GM19372 (cell line): ENCODE measurements around the gene MAGI3.
"Not testable (repeated sequence)": the region's sequence is repeated elsewhere in the genome, so short reads cannot be mapped to it uniquely, and the experiment has no call there.

Source experiments
- ATAC-seq: cut with Tn5 transposase; IDR thresholded peaks from one replicate; pipeline ENCODE4 v1.9.1; 2021; ENCODE audit warnings: mild to moderate bottlenecking, low read depth, moderate library complexity; ENCODE audit not compliant: unreplicated experiment

MAGI3 gene

DNA sequence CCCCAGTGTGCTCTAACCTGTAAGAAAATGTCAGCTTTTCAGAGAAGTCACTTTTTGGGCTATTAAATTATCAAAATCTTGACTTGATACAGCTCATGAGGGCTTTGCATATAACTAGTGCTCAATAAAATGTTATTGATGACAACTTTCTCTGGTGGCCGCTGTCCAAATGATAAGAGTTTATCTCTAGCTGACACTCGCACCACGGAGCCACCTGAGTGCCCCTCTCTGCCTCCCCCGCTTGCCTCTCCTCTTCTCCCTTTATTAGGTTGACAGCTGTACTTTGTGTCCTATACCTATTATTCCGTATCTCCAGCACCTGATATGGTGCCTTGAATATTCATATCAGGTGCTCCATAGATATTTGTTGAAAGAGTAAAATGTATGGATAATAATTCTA is 286.2 kb downstream of the MAGI3 start:
- ATAC-seq, result no peak

GRCh38 chr1:113677250-113678158 is 287.2 kb downstream of the MAGI3 start:
- no peak for ATAC-seq

DNA sequence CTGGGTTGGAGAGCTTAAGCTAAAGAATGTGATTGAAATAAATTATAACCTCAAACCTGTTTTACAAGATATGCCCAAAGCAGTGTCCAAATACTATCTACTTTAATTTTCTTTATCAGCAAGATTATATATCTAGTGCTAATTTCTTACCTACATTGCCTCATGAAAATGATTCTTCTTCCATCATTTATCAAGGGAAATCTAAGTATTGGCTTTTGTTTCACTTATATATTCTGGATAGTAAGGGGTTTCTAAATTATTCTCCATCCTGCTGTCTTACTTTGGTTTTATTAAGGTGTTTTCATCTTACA is 287.8 kb downstream of the MAGI3 start:
- ATAC-seq, result no peak

DNA sequence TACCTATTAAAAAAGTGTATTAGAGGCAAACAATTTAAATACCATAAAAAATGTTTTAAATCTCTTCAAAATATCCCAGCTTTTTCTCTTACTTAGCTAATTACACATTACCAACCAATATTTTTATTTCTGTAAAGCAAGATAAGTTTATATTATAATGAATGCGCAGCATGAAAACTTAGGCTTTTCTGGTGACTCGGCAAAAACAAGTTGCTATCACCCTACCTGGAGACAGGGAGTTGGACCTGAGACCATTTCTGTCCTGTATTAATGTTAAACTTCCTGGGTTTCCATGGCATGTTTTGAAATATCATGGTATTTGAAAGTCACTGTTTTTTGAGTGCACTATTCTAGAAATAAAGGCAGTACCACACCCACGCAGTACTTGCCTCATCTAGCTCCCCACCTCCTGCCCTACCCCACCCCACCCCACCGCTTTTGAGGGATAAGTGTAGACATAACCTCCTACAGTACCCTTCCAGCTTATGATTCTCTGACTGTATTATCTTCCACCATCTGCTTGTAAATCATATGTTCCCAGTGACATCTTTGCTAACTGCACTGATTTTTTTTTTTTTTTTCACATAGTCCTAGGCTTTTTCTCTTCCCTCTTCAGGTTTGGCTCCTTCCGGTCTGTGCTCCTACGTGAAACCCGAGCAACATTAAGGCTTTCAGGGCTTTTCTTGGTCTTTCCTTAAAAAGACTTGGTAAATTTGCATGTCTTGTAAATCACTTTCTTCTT is 291.5 kb downstream of the MAGI3 start:
- no peak for ATAC-seq

DNA sequence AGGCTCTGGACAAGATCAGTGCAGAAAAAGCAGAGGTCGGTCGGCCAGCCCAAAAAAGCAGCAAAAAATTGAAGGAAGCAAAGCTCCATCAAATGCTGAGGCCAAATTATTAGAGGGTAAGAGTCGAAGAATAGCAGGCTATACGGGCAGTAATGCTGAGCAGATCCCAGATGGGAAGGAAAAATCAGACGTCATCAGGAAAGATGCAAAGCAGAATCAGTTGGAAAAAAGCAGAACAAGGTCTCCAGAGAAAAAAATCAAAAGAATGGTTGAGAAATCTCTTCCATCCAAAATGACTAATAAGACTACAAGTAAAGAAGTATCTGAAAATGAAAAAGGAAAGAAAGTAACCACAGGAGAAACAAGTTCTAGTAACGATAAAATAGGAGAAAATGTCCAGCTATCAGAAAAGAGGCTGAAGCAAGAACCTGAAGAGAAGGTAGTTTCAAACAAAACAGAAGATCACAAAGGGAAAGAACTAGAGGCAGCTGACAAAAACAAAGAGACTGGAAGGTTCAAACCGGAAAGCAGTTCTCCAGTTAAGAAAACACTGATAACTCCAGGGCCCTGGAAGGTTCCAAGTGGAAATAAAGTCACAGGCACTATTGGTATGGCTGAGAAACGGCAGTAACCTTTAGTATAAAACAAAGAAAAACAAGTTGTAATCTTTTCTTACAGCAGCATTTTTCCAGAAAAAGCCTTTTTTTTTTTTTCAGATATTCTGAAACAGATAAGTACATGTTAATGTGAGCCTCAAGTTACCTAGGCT is 293.3 kb downstream of the MAGI3 start:
- no peak for ATAC-seq

GRCh38 chr1:113684153-113684541 is 293.8 kb downstream of the MAGI3 start:
- ATAC-seq, result no peak

- ATAC-seq, result no peak
Observed at GRCh38 chr1:113686891-113687618, 296.7 kb downstream of the MAGI3 start.

- ATAC-seq, result no peak
Observed at GRCh38 chr1:113691184-113691583, 300.9 kb downstream of the MAGI3 start.

DNA sequence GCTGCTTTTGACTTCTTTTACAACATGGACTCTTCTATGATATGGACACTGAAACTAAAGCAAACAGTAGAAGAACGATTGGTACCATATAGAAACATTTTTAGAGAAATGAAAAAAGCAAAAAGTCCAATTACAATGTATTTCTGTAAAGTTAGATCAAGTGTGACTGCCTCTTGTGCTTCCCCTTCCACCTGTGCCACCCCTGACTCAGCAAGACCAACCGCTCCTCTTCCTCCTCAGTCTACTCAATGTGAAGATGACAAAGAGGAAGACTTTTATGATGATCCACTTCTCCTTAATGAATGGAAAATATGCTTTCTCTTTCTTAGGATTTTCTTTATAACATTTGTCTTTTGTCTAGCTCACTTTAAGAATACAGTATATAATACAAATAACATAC is 302.0 kb downstream of the MAGI3 start:
- ATAC-seq, result no peak

DNA sequence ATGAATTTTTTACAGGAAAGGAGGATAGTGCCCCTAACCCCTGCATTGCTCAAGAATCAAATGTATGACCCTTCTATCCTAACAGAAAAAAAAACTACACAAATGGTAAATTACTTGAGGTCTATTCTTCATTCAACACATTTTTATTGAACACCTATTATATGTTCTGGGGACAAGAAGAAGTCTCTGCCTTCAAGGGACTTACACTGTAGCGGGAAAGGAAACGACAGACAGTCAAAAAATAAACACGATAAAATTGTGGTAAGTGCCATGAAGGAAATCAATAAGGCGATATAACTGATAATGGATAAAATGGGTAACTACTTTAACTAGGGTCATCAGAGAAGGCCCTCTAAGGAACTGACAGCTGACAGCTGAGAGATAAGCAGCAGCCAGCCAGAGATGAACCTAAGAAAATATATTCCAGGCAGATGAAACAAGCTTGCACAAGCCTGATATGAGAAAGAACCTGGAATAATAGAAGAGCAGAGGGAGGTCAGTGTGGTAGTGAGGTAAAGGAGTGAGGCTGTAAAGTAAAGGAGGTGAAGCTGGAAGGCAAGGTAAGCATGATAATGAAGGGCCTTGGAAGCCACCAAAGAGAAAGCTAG is 302.6 kb downstream of the MAGI3 start:
- no peak for ATAC-seq

GRCh38 chr1:113694910-113695309 is 304.6 kb downstream of the MAGI3 start:
- no peak for ATAC-seq

- ATAC-seq, result no peak
Observed at GRCh38 chr1:113701429-113701828, 311.1 kb downstream of the MAGI3 start.

DNA sequence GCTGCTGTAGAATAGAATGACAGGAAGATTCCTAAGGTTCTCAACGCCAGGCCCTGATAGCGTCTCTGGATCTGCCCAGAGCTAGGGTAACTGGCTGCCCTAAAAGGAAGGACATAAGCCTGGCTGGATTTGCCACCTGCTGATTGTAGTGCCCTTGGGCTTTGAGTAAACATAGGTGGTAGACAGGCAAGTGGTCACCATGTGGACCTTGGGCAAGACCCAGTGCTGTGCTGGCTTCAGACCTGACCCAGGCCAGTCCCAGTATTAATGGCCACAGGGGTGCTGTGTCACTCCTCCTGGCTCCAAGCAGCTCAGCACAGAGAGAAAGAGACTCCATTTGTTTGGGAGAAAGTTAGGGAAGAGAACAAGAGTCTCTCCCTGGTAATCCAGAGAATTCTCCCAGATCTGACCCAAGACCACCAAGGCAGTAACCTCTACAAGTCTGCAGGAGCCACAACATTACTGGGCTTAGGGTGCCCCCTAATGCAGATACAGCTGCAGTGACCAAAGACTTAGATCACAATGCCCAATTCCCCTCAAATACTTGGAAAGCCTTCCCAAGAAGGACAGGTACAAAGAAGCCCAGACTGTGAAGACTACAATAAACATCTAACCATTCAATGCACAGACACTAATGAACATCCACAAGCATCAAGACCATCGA is 324.4 kb downstream of the MAGI3 start:
- ATAC-seq, result no peak

DNA sequence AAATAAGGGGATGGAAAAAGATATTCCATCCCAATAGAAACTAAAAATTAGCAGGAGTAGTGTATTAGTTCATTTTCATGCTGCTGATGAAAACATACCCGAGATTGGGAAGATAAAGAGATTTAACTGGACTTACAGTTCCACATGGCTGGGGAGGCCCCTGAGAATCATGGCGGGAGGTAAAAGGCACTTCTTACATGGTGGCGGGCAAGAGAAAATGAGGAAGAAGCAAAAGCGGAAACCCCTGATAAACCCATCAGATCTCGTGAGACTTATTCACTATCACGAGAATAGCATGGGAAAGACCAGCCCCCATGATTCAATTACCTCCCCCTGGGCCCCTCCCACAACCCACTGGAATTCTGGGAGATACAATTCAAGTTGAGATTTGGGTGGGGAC is 327.2 kb downstream of the MAGI3 start:
- not testable (repeated sequence) for ATAC-seq

GRCh38 chr1:113718621-113719020 is 328.3 kb downstream of the MAGI3 start:
- ATAC-seq, result not testable (repeated sequence)

DNA sequence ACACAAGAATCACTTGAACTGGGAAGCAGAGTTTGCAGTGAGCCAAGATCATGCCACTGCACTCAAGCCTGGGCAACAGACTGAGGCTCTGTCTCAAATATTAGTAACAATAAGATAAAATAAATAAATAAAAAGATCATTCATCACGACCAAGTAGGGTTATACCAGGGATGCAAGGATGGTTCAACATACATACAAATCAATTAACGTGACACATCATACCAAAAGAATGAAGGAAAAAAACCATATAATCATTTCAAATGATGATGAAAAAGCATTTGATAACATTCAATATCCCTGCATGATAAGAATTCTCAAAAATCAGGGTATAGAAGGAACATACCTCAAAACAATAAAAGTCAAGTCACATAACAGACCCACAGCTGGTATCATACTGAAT is 330.7 kb downstream of the MAGI3 start:
- ATAC-seq, result no peak

- ATAC-seq, result no peak
Observed at GRCh38 chr1:113732802-113733201, 342.5 kb downstream of the MAGI3 start.

GRCh38 chr1:113734357-113735055 is 344.2 kb downstream of the MAGI3 start:
- ATAC-seq, result no peak
